ENCODE data around the gene S1PR1.
"Not testable (repeated sequence)": the region's sequence is repeated elsewhere in the genome, so short reads cannot be mapped to it uniquely, and the experiment has no call there.

S1PR1 gene

DNA sequence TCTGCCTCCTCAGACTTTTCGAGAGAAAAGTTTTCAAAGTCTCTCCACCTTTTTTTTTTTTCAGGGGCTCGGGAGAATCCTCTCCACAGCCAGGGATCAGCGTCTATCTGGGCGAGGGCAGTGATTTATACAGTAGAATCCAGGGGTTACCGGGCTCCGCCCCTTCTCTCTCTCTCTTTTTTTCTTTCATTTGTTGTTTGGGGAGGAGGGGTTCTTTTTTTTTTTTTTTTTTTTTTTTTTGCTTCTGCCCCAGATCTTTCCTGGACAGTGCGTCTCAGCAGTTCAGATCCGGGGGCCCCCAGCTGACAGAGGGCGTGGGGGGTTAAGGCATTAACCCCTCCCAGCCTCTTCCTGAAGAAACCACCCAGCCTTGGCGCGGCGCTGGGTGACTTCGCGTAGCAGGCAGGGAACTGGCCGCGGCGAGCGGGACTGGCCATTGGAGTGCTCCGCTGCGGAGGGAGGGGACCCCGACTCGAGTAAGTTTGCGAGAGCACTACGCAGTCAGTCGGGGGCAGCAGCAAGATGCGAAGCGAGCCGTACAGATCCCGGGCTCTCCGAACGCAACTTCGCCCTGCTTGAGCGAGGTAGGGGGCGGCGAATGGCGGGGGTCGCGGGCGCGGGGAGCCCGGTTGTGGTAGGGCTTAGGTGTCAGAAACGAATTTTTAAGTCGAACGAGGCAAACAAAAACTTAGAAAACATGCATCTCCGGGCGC lies at the start of gene S1PR1:
Gene S1PR1, plus strand, starts transcription at position 504 of the 713 bp plus-strand sequence. CDS start 1,966 bp downstream, outside the sequence.
- H3K27me3 Mint-ChIP-seq: no peaks in the 10 kb centered on the region
- peak within 1 kb of the TSS; percentile 99 for H3K27ac Mint-ChIP-seq
- peaks cover 21% of the 10 kb centered on the region for H3K36me3 Mint-ChIP-seq
- H3K9me3 Mint-ChIP-seq (ENCODE audit: low read depth): peaks cover 3% of the 10 kb centered on the region
- H3K4me1 Mint-ChIP-seq (ENCODE audit: low read depth): peaks cover 55% of the 10 kb centered on the region
- peak within 1 kb of the TSS; percentile 99 for H3K4me3 Mint-ChIP-seq

GRCh38 chr1:101187297-101187696 lies 49.5 kb upstream of the S1PR1 start:
- Mint-ChIP-seq H3K9me3 (ENCODE audit: low read depth) (no peaks in the 10 kb centered on the region), H3K27ac (no peak overlapping the region), H3K4me1 (ENCODE audit: low read depth) (peaks cover 35% of the 10 kb centered on the region), H3K27me3 (no peaks in the 10 kb centered on the region), H3K36me3 (peaks cover 2% of the 10 kb centered on the region), H3K4me3 (no peak overlapping the region)

- H3K4me3 Mint-ChIP-seq: no peak overlapping the region
- H3K27ac Mint-ChIP-seq: no peak overlapping the region
- H3K36me3 Mint-ChIP-seq: peaks cover 2% of the 10 kb centered on the region
- peaks cover 33% of the 10 kb centered on the region for H3K4me1 Mint-ChIP-seq (ENCODE audit: low read depth)
- H3K9me3 Mint-ChIP-seq (ENCODE audit: low read depth): no peaks in the 10 kb centered on the region
- no peaks in the 10 kb centered on the region for H3K27me3 Mint-ChIP-seq
Measured at GRCh38 chr1:101188331-101188730, 48.5 kb upstream of the S1PR1 start.

- not testable (repeated sequence) for H3K36me3 Mint-ChIP-seq; H3K9me3 Mint-ChIP-seq (ENCODE audit: low read depth); H3K27me3 Mint-ChIP-seq; H3K27ac Mint-ChIP-seq; H3K4me3 Mint-ChIP-seq
- peaks cover 28% of the 10 kb centered on the region for H3K4me1 Mint-ChIP-seq (ENCODE audit: low read depth)
Measured at GRCh38 chr1:101188968-101189367, 47.9 kb upstream of the S1PR1 start.

- no peak overlapping the region for H3K4me3 Mint-ChIP-seq
- H3K27ac Mint-ChIP-seq: no peak overlapping the region
- H3K9me3 Mint-ChIP-seq (ENCODE audit: low read depth): no peaks in the 10 kb centered on the region
- H3K27me3 Mint-ChIP-seq: no peaks in the 10 kb centered on the region
- H3K4me1 Mint-ChIP-seq (ENCODE audit: low read depth): peaks cover 21% of the 10 kb centered on the region
- peaks cover 2% of the 10 kb centered on the region for H3K36me3 Mint-ChIP-seq
Measured at GRCh38 chr1:101190441-101190840, 46.4 kb upstream of the S1PR1 start.

DNA sequence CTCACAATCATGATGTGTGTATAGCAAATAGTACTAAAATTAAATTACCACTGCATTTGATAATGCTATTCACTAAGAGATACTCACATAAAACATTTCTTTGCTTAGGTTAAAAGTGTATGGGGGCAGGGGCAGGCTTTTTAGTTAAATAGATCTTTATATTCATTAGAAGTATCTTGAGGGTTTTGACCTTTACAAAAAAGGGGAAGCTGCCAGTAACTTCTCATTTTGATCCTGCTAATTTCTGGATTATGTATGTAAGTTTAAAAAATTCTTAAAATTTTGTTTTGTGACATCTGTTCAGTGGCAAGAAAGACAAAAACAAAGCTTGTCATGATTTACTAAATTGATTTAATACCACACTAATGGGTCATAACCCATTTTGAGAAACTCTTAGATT lies 45.8 kb upstream of the S1PR1 start:
- H3K9me3 Mint-ChIP-seq (ENCODE audit: low read depth): no peaks in the 10 kb centered on the region
- no peak overlapping the region for H3K27ac Mint-ChIP-seq
- peaks cover 2% of the 10 kb centered on the region for H3K36me3 Mint-ChIP-seq
- no peaks in the 10 kb centered on the region for H3K27me3 Mint-ChIP-seq
- H3K4me3 Mint-ChIP-seq: no peak overlapping the region
- H3K4me1 Mint-ChIP-seq (ENCODE audit: low read depth): peaks cover 18% of the 10 kb centered on the region

DNA sequence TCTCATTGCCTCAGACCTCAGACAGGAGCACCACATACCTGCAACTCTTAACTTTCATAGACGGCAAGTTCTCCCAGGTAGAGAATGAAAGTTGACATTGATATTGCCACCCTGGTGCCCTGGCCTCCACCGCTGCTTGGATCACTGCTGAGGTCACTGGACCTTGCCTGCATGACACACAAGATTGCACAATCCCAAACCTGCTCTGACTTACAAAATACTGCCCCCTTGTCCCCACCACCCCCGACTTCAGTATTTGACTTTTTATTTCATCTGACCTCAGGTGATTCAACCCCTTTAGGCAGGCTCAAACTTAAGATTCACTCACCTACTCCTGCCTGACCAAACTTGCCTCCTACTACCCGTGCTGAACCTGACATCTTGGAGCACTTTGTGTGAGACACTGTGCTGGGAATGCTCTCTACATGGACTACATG lies 43.1 kb upstream of the S1PR1 start:
- Mint-ChIP-seq H3K27me3 (no peaks in the 10 kb centered on the region), H3K4me3 (no peak overlapping the region), H3K27ac (no peak overlapping the region), H3K36me3 (no peaks in the 10 kb centered on the region), H3K9me3 (ENCODE audit: low read depth) (no peaks in the 10 kb centered on the region), H3K4me1 (ENCODE audit: low read depth) (no peaks in the 10 kb centered on the region)

DNA sequence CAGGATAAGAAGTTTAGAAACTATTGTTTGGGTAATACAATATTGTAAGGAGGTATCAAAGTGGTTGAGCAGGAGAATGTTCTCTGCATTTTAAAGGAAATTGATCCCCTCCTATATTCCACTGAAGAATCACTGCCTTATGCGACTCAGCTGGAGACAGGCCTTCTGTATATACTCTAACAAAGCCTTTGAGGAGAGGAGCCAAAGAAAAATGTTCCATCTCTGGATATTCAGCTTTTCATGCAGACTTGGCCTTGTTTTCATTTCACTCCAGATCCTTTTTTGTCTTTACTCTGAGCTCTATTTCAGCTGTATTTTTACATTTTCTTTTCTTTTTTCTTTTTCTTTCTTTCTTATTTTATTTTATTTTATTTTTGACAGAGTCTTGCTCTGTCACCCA lies 42.1 kb upstream of the S1PR1 start:
- Mint-ChIP-seq H3K27me3 (no peaks in the 10 kb centered on the region), H3K4me1 (ENCODE audit: low read depth) (peaks cover 5% of the 10 kb centered on the region), H3K4me3 (no peak overlapping the region)

GRCh38 chr1:101196668-101197067 lies 40.2 kb upstream of the S1PR1 start:
- Mint-ChIP-seq H3K27ac (no peak overlapping the region), H3K4me3 (no peak overlapping the region), H3K36me3 (no peaks in the 10 kb centered on the region), H3K9me3 (ENCODE audit: low read depth) (no peaks in the 10 kb centered on the region), H3K4me1 (ENCODE audit: low read depth) (peaks cover 9% of the 10 kb centered on the region), H3K27me3 (no peaks in the 10 kb centered on the region)

More for the DNA sequence above, 42.1 kb upstream of the S1PR1 start:
- Mint-ChIP-seq H3K9me3 (ENCODE audit: low read depth) (no peaks in the 10 kb centered on the region), H3K27ac (no peak overlapping the region), H3K36me3 (no peaks in the 10 kb centered on the region)

- H3K4me1 Mint-ChIP-seq (ENCODE audit: low read depth): peaks cover 9% of the 10 kb centered on the region
- H3K9me3 Mint-ChIP-seq (ENCODE audit: low read depth): no peaks in the 10 kb centered on the region
- H3K27me3 Mint-ChIP-seq: no peaks in the 10 kb centered on the region
- H3K4me3 Mint-ChIP-seq: no peak overlapping the region
- H3K27ac Mint-ChIP-seq: peak overlapping the region; percentile 16
- no peaks in the 10 kb centered on the region for H3K36me3 Mint-ChIP-seq
Measured at GRCh38 chr1:101198842-101199636, 37.8 kb upstream of the S1PR1 start.

DNA sequence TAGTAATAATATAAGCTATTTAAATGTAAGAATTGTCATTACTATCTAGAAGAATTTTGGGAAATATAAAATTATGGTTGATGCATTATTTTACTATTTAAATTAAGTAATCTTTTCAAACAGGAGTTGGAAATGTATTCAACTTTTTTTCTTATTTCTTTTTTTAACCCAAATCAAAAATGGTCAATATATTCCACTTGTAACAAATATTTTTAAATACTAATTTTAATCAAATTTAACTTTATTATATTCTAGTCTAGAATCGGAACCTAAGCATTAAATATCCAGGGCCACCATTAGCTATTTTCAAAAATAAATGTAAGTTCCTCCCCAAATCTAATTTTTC lies 37.2 kb upstream of the S1PR1 start:
- peak overlapping the region; percentile 11 for H3K27ac Mint-ChIP-seq
- H3K27me3 Mint-ChIP-seq: no peaks in the 10 kb centered on the region
- no peaks in the 10 kb centered on the region for H3K36me3 Mint-ChIP-seq
- no peak overlapping the region for H3K4me3 Mint-ChIP-seq
- H3K4me1 Mint-ChIP-seq (ENCODE audit: low read depth): peaks cover 9% of the 10 kb centered on the region
- no peaks in the 10 kb centered on the region for H3K9me3 Mint-ChIP-seq (ENCODE audit: low read depth)

DNA sequence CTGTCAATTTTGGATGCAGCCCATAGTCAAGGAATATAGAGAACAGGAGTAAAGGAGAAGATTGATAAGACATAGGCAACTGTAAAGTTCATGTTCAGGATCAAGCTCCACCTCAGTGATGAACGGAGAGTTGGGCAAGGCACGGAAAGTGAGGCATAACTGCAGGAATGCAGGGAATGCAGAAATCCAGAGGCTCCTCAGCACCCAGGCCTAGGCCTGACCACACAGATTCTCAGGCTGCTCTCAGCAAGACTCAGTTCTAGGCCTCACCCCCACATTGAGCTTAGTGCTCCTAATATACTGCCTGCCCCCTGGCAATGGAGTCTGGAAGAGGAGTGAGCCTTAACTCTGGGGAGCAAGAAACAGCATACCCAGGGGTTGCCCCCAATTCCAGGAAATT lies 36.3 kb upstream of the S1PR1 start:
- Mint-ChIP-seq H3K9me3 (ENCODE audit: low read depth) (no peaks in the 10 kb centered on the region), H3K4me1 (ENCODE audit: low read depth) (peaks cover 9% of the 10 kb centered on the region)

GRCh38 chr1:101203820-101204540 lies 32.8 kb upstream of the S1PR1 start:
- Mint-ChIP-seq H3K36me3 (no peaks in the 10 kb centered on the region), H3K4me1 (ENCODE audit: low read depth) (peaks cover 7% of the 10 kb centered on the region), H3K9me3 (ENCODE audit: low read depth) (no peaks in the 10 kb centered on the region), H3K27me3 (no peaks in the 10 kb centered on the region), H3K4me3 (no peak overlapping the region), H3K27ac (no peak overlapping the region)

More for the DNA sequence above, 36.3 kb upstream of the S1PR1 start:
- no peaks in the 10 kb centered on the region for H3K27me3 Mint-ChIP-seq
- H3K27ac Mint-ChIP-seq: no peak overlapping the region
- H3K36me3 Mint-ChIP-seq: no peaks in the 10 kb centered on the region
- no peak overlapping the region for H3K4me3 Mint-ChIP-seq

DNA sequence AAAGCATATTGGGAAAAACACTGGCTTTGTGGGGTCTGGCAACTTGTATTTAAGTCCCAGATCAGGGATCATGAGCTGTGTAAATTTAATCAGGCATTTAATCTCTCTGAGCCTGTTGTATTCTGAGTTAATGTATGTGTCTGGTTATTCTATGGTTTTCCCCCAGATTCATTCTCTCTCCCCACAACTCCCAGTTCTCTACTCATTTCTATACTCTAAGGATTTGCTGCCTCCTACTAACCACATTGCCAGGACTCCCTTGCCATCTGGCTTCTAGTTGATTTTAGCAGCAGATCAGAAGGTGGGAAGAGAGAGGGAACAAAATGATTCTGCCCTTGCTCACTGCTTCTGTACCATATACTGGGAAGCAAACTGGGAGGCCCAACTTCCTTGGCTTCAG lies 31.4 kb upstream of the S1PR1 start:
- H3K36me3 Mint-ChIP-seq: no peaks in the 10 kb centered on the region
- H3K9me3 Mint-ChIP-seq (ENCODE audit: low read depth): no peaks in the 10 kb centered on the region
- H3K4me3 Mint-ChIP-seq: no peak overlapping the region
- no peaks in the 10 kb centered on the region for H3K27me3 Mint-ChIP-seq
- no peak overlapping the region for H3K27ac Mint-ChIP-seq
- H3K4me1 Mint-ChIP-seq (ENCODE audit: low read depth): no peaks in the 10 kb centered on the region

- H3K4me3 Mint-ChIP-seq; H3K9me3 Mint-ChIP-seq (ENCODE audit: low read depth); H3K4me1 Mint-ChIP-seq (ENCODE audit: low read depth); H3K27me3 Mint-ChIP-seq; H3K36me3 Mint-ChIP-seq; H3K27ac Mint-ChIP-seq: not testable (repeated sequence)
Measured at GRCh38 chr1:101206139-101206538, 30.7 kb upstream of the S1PR1 start.

Measured in activated naive CD8-positive, alpha-beta T cell (primary cell).